Measurements from ENCODE around the gene EDIL3. TPM values are rescaled to one million over a fixed set of nuclear protein-coding genes. Genes with fewer than 3 reads are reported as not detected.
A peak's percentile ranks its signal among the peaks of the same experiment; 100 is the strongest.

The EDIL3 gene
- total and polyA plus RNA-seq, 7 donors, result 3.5 to 57.3 (median 37.1) TPM

DNA sequence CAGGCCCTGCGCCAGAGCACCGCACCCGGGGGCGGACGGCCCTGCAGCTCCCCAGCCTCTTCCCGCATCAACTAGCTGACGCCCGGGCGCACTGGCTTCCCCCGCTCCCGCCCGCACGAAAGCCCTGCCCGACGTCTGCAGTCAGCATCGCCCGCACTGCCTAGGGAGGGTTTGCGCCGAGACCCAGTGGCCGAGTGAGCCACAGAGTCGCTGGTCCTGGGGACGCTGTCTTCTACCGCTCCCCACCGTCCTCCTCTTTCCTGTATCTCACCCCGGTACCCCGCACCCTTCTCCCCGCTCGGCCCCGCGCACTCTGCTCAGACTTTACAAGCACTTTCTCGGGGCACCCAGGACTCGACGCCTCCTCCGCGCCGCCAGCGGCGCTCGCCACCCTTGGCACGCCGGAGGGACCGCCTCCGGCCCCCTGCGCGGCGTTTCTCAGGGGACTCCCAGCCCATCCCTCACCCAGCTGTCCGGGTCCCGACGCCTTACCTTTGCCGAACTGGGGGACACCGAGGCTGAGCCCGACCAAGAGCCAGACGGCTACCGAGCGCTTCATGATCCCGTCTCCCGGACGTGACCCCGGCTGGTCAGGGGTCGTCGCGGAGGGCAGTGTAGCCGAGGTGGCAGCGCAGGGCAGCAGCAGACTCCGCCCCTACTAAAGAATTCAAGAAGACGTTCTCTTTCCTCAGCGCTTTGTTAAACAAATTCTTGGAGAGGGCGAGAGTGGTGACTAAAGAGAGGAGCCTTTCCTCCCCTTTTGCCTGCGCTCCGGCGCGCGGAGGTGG lies 670 bp downstream of the EDIL3 start:
- peaks cover 0 to 39% (median 28%) of the 10 kb centered on the region in 3 donors for H3K27me3 ChIP-seq
- H3K4me3 ChIP-seq, result peak overlapping the region; percentile 38 to 56 (median 54)
- peak overlapping the region; percentile 64 to 72 (median 71) for H3K27ac ChIP-seq
- H3K36me3 ChIP-seq, result no peaks in the 10 kb centered on the region
- 2% methylated on average over 73 of the region's 73 CpGs for WGBS, 2 donors
- no peaks in the 10 kb centered on the region for H3K9me3 ChIP-seq
- H3K4me1 ChIP-seq, result peaks cover 0 to 32% (median 24%) of the 10 kb centered on the region in 4 donors
- TF ChIP-seq POLR2AphosphoS5 (IDR thresholded peaks at IDR 0.05) (no peak), POLR2A (IDR thresholded peaks at IDR 0.05) (no peak), CTCF (IDR thresholded peaks at IDR 0.05) (no peak), EP300 (IDR thresholded peaks at IDR 0.05) (no peak)
- no peak for DNase-seq
- intact Hi-C loops (cut with DNase I), result loop anchor here (10.0 kb wide), 1 partner anchor 369 kb away; no protein-coding TSS in a partner anchor

- DNase-seq, result peak; percentile 62
- Histone ChIP-seq H3K36me3 (no peaks in the 10 kb centered on the region), H3K4me3 (peak overlapping the region; percentile 38 to 56 (median 54)), H3K9me3 (no peaks in the 10 kb centered on the region), H3K4me1 (peaks cover 0 to 32% (median 24%) of the 10 kb centered on the region in 4 donors), H3K27ac (peak overlapping the region; percentile 64 to 72 (median 71)), H3K27me3 (peaks cover 0 to 39% (median 28%) of the 10 kb centered on the region in 3 donors)
- intact Hi-C loops (cut with DNase I), result loop anchor here (10.0 kb wide), 1 partner anchor 369 kb away; no protein-coding TSS in a partner anchor
- WGBS, 2 donors, result 1 to 4% methylated on average over 26 of the region's 26 CpGs
- TF ChIP-seq POLR2A (IDR thresholded peaks at IDR 0.05) (no peak), CTCF (IDR thresholded peaks at IDR 0.05) (no peak), POLR2AphosphoS5 (IDR thresholded peaks at IDR 0.05) (no peak), EP300 (IDR thresholded peaks at IDR 0.05) (no peak)
Measured at GRCh38 chr5:84383296-84383815, 1.3 kb downstream of the EDIL3 start.

DNA sequence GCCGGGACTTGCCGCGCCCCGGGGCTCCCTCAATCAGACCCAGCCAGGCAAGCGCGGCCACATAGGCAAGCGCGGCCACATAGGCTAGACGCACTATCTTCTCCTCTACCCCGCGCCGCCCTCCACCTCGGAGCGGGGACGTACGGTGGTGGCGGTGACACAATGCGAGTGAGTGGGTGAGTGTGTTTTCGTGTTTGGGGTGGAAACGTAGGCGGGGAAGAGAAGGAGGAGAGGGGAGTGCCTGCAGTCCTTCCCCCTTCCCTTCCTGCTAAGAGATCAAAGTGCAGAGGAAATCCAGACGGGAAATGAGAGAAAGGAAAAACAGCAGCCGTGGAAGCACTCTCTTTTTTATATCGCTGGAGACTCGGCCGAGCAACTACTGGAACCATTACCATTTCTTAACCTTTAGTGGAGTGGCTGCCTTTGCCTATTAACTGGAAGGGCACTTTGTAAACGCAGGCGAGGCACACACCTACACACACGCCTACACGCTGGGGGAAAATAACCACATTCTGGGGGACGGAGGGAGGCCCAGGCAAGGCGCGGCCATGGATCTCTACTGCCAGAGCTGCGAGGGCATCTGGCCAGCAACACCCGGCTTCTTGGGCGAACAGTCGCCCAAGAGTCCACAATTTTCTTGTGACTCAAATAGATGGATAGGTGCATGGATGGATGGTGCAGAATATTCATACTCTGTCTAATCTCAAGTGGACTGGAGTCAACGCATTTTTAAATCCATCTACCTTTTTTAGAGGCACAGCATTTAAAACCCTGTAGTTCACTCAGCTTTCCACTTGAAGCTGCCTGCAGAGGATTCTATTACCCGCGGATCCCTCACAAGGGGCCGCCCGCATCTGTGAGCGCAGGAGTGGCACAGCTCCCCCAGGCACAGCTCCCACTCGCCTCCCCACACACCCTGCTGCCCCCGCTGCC lies 2.1 kb downstream of the EDIL3 start:
- peak; percentile 62 for DNase-seq
- Histone ChIP-seq H3K9me3 (no peaks in the 10 kb centered on the region), H3K4me1 (peaks cover 0 to 32% (median 24%) of the 10 kb centered on the region in 4 donors), H3K27me3 (peaks cover 0 to 39% (median 28%) of the 10 kb centered on the region in 3 donors), H3K4me3 (peak overlapping the region; percentile 38 to 56 (median 54)), H3K36me3 (no peaks in the 10 kb centered on the region), H3K27ac (peak overlapping the region; percentile 57 to 72 (median 71))
- intact Hi-C loops (cut with DNase I), result loop anchor here (10.0 kb wide), 1 partner anchor 368 kb away; no protein-coding TSS in a partner anchor
- TF ChIP-seq CTCF (IDR thresholded peaks at IDR 0.05) (no peak), POLR2AphosphoS5 (IDR thresholded peaks at IDR 0.05) (peak in 2 of 4 donors; percentile 30 to 52), EP300 (IDR thresholded peaks at IDR 0.05) (no peak), POLR2A (IDR thresholded peaks at IDR 0.05) (peak in 1 of 2 donors; percentile 47)
- 1 to 2% methylated on average over 45 of the region's 45 CpGs for WGBS, 2 donors

All from sigmoid colon (tissue), 7 donors.